CD4-positive, alpha-beta T cell treated with Interleukin-6 at 100 ng/mL for 8 hours (primary cell): ENCODE results near the gene PDGFA.

Source experiments
- DNase-seq: peaks from one replicate; pipeline ENCODE4 v3.0.0-alpha.2; 2020; ENCODE audit warnings: mixed read lengths, low spot score

PDGFA gene

DNA sequence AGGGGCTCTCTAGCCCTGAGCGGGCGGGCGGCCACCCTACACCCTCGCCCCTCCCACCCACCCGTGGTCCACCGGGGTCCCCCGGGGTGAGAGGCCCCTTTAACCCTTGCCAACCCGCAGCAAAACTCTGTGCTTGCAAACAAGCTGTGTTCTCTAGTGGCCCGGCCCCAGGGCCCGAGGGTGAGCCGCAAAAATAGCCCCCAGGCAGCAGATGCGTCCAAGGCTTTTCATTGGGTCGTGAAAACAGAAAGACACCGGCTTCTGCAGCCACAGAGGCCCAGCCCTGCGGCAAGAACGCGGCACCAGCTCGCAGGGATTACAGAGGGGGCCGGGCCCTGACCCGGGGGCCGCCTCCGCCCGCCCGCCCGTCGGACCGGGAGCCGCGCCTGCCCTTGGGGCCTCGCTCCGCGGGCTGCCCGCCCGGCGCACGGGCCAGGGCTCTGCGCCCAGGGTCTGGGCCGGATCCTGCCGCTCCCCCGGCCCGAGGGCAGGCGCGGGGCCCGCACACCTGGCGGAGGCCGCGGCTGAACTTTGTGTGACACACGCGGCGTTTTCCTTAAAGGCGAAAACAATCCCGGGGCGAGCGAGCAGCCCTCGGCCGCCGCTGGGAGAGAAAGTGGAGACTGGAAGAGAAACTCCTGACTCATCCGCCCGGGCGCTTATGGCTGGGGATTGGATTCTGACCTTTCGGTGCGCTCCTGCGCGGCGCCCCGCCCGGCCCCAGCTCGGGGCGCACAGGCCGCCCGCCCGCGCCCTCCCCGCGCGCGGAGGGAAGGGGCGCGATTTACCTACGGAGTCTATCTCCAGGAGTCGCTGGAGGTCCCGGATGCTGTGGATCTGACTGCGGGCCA is 2.8 kb downstream of the PDGFA start:
- no peak for DNase-seq

DNA sequence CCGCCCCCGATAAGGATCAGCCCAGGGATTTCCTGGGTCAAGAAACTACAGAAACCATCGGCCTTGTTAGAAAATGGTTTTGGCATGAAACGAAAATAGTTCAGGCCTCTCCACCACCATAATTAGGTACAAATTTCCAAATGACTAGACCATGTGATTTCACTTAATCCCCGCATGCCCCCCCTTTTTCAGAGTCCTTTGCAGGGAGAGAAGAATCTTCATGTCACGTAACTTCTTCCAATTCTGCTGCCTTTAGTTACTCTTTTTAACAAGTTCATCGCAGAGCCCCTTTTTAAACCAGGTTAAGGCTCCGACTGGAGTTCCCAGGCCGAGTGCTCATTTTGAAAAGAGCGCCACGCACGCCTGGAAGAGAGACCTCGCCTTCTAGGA is 3.4 kb downstream of the PDGFA start:
- DNase-seq, result no peak

DNA sequence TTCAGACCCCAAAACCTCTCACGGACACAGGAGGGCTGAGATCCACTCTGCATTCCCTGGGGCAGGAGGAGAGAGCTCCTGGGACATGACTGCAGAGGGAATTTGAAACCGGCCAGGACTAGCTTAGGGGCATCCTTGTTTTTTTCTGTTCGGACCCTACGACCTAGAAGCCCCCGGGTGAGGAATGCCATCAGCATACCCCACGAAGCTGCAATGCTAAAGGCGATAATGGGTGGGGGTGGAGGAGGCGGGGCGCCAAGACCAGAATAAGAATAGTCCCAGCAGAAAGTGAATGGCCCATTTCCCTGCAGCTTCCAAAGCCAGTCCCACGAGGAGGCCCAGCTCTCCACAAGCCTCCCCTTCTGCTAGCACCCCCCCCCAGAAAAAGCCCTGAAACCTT is 4.0 kb downstream of the PDGFA start:
- no peak for DNase-seq

DNA sequence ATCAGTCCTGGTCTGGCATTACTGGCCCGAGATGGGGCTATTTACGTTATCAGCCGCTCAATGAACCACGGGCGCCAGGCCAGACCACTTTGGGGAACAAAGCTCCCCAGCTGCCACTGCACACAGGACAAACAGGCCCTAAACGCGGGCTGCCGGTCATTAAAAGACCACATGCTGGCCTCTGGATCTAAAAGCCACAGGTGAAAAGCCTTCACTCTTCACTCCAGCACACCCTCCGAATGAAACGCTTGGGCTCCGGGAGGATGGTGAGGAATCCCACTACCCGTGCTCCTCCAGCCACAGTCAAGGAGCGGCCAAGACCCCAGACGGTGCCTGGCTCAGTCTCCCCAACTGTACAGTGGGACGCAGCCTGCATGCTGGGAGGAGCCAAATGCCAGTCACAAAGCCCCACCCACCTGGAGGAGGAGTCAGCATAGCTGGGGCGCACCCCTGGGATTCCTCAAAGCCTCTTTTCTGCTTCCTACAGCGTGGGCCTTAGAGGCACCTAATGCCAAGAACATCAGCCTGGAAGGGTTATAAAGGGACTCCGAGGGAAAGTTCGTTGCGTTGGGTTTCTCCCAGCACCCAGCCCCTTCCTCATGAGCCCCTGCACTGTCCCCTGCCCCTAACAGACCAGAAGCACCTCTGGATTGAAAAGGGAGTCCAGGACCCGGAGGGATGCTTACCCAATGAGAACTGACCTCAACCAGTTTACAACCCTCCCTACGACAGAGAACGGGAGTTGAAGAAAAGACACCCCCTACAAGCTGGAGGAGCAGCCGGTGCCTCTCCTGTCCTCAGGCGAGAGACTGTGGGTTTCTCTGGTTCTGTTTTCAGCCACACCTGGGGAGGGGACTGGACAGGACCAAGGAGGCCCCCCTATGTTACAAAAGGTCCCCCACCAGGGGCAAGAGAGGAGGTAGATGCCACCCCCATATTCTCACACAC is 4.7 kb downstream of the PDGFA start:
- no peak for DNase-seq

- DNase-seq, result no peak
Measured at GRCh38 chr7:514242-514641, 5.4 kb downstream of the PDGFA start.

GRCh38 chr7:513521-514166 is 6.0 kb downstream of the PDGFA start:
- DNase-seq, result no peak

DNA sequence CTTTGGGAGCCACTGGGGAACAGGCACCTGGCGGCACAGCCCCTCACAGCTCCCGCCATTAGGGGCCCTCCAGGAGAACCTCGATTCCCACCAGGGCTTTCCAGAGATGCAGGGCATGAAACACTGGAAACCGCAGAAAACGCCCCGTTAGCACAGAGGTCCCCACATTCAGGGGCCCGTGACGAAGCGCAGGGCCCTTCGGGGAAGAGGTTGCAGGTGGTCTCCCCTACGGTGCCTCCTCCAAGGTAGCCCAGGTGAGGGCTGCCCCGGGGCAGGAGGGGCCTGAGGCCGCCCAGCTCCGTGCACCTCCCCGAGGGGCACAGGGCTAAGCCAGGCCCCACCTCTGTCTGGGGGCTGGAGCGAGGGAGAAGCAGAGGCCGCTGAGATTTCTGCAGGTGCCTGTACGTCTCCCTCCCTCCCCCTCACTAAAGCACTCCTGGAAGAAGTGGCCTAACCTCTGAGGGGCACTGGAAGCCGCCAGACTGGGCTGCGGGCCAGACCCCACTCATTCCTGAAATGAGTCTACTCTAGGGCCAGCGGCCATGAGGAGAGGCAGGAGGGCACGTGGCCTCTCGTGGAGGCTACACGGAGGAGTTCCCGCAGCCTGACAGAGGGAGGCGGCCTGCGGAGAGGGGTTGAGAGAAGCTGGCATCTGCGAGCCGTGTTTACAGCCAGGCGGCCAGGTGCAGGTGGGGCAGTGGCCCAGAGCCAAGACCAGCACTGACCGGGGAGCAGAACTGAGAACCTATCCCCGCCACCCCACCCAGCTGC is 6.9 kb downstream of the PDGFA start:
- no peak for DNase-seq

- no peak for DNase-seq
Measured at GRCh38 chr7:512146-512510, 7.5 kb downstream of the PDGFA start.

GRCh38 chr7:511476-512145 is 8.0 kb downstream of the PDGFA start:
- DNase-seq, result no peak

DNA sequence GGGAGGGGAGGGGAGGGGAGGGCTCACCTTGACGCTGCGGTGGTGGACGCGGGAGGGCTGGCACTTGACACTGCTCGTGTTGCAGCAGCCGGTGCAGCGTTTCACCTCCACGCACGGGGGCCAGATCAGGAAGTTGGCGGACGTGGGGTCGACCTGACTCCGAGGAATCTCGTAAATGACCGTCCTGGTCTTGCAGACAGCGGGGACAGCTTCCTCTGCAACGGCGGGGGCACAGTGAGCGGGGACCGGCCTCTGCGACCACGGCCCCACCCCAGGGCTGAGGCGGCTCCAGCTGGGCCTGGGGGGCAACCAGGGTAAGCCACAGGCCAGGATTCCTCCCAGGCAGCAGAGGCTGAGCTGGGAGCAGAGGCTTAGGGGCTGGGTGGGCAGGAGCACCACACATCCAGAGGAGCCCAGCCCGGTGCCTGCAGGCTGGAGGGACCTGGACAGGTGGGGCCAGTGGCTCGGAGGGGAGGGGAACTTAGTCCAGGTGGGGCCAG is 8.8 kb downstream of the PDGFA start:
- no peak for DNase-seq

DNA sequence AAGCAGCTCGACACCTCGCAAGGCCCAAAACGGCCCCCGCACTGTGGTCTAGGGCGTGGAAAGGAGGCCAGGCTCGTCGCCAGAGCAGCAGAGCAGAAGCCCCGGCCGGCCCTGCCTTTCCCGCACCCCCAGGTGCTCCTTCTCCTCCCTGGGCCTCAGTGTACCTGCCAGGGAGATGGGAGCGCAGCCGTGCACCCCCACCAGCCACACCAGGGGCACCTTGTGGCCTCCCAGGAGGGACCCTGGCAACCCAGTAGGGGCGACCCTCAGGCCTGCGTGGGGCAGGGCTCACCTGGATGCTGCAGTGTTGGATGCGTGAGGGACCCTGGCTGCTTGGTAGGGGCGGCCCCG is 9.5 kb downstream of the PDGFA start:
- no peak for DNase-seq

GRCh38 chr7:509426-510130 is 10.1 kb downstream of the PDGFA start:
- DNase-seq, result no peak

DNA sequence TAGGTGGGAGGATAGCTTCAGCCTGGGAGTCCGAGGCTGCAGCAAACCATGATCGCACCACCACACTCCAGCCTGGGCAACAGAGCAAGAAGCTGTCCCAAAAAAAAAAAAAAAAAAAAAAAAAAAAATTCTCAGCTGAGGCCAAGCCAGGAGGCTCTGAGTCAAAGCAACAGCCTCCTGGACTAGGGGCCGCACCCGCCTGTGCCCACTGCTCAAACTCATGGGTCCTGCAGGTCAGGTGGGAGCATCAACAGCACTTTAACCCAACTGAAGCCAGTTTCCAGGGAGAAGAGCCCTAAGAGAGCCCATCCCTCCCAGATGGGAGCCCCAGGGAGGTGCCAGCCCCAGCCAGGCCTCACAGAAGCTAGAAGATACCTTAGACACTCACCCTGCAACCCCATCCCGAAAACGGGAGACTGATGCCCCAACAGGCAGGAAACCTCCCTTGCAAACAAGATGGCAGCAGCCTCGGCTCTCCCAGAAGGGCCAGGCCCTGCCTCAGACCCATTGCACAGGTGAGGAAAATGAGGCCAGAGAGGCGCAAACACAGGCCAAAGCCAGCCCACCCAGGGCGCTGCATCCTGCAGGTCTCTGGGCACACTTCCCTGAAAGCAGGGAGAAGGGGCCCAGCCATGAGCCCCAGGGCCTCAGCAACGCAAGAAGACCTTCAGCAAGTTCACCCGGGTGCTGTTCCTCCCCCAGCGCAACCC is 11.0 kb downstream of the PDGFA start:
- DNase-seq, result no peak

DNA sequence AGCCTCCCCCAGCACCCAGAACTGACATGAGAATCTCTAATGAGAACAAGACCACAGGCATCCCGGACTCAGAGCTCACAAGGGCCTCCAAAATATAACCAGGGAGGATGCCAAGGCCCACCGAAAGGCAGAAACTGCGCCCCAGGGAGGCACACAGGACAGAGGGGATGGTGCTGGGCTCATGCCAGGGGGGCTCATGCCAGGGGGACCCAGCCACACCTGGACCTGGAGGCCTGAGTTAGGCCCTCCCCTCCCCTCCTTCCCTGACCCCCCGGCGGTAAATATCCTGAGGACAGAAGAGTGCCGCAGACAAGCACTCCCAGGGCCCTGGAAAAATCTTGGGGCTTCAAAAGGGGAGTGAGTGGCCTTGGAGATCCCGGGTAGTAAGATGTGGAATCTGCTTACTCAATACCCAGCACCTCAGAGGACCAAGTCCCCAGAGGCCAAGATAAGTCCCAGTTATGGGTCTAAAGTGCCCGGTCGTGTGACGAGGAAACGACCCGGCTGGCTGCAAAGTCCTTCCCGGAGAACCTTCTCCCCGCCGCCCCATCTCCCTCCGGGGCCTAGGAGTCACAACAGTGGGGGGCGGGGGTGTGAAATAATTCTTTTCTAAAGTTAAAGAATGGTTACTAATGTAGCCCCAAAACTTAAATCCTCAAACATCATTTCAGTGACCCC is 11.9 kb downstream of the PDGFA start:
- DNase-seq, result no peak

DNA sequence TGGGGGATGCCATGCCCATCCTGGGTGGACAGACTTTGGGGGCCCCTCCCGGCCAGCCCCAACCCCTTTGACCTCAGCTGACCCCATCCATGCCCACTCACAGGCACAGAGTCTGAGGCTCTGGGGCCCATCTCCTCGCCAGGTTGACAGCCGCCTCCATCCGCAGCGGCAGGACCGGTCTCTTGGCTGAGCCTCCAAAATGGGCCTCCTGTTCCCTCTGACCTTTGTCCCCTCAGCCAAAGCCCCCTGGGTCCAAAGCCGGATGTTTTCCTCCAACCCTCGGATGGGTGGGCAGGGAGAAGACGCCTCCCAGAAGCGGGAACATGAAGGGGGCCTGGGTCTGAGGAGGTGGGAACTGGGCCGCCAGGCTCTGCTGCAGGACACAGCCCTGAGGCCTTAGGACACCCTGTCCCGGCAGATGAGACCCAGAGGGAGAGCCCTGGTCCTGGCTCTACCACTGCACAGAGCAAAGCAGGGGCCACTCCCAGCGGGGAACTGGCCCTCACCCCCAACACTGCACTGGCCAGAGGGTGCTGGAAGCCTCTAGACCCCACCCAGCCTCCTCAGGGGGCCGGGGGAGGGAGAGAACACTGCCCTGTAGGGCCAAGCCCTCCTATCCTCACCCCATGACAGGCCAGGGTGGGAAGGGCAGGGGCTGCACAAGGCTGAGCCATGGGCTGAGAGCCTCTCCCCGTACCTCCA is 12.6 kb downstream of the PDGFA start:
- no peak for DNase-seq

DNA sequence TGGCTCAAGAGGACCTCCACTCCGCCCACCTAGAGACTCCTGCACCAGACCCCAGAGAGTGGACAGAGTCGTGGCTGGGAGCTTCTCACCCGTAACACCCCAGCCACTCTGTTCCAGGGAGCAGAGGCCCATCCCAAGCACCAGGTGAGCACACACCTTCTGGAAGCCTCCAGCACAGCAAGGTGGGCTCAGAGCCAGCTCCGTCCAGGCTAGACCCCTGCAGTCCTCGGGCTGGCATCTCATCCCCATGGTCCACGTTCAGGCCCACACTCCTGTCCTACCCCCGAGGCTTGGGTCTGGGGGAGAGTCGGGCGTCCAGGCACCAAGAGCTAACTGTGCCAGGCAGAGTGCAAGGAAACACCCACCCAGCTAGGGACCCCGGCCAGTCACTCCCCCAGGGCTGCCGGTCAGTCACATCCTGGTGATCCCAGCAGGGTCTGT is 13.2 kb downstream of the PDGFA start:
- no peak for DNase-seq

DNA sequence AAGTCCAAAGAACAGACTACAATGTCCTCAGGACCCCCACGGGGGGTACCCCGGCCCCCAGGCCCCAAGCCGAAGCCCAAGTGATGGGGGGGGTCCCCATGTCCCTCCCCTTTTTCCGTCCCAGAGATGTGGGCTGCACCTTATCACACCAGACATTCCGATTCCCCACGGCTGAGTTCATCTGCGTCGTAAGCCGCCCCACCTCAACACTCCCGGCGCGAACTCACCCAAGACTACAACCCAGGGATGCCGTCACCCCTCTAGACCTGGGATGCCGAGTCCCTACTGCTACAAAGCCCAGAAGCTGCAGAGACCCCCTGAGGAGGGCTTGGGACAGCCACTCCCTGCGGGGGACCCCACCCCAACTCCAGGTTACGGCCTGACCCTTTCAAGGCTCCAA is 14.5 kb downstream of the PDGFA start:
- DNase-seq, result no peak

GRCh38 chr7:504221-505111 is 15.2 kb downstream of the PDGFA start:
- DNase-seq, result no peak
